HG02642 (cell line): ENCODE data around the gene AOC1.

Source experiments
- ATAC-seq: cut with Tn5 transposase; IDR thresholded peaks from one replicate; pipeline ENCODE4 v1.9.1; 2021; ENCODE audit warnings: mild to moderate bottlenecking; ENCODE audit not compliant: unreplicated experiment, poor library complexity

The AOC1 gene

DNA sequence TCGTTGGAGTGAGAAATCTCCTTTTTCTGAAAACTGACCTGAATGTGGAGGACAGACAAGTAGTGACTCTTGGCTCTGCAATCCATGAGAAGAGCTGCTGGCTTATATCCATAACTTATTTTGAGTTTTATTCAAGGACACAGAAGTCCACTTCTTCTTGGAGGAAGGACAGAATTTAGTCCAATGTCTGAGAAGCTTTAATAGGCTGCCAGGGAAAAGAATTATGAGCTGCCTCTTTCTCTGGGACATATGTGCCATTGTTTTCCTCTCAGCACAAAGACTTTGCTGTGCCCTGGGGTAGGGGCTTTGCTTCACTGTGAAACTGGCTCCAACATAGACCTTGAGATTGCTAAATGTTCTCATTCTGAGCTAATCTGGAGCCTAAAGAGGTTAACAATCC is 20.5 kb upstream of the AOC1 start:
- ATAC-seq = no peak

GRCh38 chr7:150835019-150835418 is 17.3 kb upstream of the AOC1 start:
- ATAC-seq = no peak

- no peak for ATAC-seq
These were observed 16.5 kb upstream of the AOC1 start for GRCh38 chr7:150835702-150836280.

DNA sequence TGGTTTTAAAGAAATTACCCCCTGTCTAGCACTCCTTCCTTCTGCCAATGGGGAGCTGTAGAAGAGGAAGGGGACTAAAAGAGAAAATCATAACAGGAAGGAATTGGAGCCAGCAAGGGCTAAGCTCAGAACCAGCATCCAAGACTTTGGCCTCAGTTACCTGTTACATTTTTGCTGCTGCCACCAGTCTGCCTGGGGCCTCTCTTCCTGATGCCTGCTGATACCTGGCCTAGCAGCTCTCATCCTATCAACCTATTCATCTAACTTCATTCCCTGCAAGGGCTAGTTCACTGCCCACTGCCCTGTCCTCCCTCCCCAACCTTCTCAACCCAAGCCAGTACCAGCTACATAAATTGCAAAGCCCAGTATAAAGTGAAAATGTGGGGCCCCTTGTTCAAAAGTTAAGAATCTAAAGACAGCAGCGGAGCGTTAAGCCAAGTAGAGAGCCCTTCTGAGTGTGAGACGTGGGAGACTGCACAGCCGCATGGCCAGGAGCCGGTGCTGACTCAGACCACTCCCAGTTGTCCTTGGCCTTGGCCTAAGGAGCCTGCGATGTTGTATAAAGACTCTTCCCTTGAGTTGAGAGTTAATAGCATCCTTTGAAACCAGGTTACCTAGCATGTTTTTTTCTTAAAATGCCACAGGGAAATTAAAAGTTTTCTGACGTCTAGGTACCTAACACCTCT is 13.2 kb upstream of the AOC1 start:
- no peak for ATAC-seq

GRCh38 chr7:150842018-150842417 is 10.3 kb upstream of the AOC1 start:
- no peak for ATAC-seq

GRCh38 chr7:150842716-150843115 is 9.6 kb upstream of the AOC1 start:
- no peak for ATAC-seq

DNA sequence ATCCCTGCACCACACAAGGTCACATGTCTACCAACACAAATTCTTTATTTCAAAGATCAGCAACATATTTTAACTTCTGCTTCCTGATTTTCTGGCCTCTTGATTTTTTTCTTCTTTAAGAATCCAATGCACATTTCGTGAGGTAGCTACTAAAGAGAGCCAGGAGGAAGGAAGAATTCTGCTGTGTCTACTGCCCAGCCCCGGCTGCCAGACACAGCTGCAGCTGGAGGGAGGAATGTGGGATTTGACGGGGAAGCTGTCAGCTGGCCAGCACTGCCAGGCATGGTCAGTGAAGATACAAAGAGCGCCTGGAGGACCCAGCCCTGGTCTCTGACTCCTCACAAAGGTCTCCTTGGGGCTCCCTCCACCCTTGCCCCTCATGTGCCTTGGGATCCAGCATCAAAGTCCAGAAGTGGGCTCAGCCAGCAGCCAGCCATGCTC is 6.9 kb upstream of the AOC1 start:
- no peak for ATAC-seq

DNA sequence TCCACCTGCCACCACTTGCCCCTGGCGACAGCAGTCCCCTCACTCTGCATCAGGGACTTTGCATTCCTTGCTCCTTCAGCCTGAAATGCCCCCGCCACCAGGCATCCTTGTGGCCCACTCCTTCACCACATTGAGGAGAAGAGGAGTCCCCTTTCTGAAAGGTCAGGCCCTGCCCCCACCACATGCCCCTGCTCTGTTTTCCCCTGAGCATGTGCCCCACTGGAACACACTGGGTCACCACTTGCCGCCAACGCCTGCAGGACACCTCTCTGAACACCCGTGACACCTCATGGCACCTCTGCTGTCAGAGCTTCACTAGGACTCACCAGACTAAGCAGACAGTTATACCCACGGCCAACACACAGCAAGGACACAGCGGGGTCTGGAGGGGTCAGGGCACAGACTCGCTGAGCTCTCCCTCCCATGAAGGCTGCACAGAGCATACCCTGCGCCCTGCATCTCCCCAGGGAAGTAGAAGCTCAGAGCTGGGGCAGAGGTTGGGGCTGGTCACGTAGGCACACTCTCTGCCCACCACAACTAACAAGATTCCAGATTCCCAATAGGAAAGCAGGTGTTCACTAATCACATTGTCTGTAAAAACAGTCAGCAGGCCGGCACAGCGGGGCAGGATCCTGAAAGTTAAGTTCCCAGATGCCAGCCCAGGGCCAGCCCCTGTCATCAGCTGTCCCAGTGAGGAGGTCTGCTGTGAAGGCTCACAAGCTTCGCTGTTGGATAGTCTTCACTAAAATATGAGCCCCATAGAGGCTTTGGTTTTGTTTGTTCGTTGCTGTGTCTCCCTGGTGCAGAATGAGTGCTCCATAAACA is 5.8 kb upstream of the AOC1 start:
- no peak for ATAC-seq

- ATAC-seq = no peak
These were observed 4.8 kb upstream of the AOC1 start for GRCh38 chr7:150847536-150847935.

GRCh38 chr7:150848111-150848510 is 4.2 kb upstream of the AOC1 start:
- no peak for ATAC-seq

DNA sequence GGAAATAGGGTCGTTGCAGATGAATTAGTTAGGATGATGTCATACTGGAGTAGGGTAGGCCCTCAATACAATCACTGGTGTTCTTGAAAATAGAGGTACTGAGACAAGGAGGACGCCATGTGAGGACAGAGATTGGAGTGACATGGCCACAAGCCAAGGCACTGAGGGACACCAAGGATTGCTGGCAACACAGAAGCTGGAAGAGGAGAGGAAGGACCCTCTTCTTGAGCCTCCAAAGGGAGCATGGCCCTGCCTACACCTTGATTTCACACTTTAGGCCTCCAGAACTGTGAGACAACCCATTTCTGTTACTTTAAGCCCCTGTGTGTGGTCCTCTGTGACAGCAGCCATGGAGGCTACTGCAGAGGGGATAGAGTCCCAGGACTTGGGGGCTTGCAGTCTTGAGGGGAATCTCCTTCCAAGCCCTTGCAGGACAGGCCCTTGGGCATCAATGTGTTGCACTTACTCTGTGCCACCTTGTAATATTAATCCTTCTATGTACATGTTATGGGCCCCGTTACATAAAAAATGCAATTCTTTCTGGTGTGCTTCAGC is 3.7 kb upstream of the AOC1 start:
- ATAC-seq = no peak

- ATAC-seq = no peak
These were observed 3.0 kb upstream of the AOC1 start for GRCh38 chr7:150849204-150849775.

DNA sequence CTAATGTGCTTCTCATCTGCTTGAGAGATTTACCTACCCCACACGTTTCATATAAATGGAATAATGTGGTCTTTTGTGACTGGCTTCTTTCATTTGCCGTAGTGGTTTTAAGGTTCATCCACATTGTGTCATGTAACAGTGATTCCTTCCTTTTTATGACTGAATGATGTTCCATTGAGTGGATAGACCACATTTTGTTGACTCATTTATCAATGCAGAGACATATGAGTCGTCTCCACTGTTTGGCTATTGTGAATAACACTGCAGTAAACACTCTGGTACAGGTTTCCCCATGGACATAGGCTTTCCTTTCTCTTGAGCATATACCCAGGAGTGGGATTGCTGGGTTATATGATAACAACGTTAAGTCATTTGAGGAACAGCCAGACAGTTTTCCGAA is 2.0 kb upstream of the AOC1 start:
- no peak for ATAC-seq

DNA sequence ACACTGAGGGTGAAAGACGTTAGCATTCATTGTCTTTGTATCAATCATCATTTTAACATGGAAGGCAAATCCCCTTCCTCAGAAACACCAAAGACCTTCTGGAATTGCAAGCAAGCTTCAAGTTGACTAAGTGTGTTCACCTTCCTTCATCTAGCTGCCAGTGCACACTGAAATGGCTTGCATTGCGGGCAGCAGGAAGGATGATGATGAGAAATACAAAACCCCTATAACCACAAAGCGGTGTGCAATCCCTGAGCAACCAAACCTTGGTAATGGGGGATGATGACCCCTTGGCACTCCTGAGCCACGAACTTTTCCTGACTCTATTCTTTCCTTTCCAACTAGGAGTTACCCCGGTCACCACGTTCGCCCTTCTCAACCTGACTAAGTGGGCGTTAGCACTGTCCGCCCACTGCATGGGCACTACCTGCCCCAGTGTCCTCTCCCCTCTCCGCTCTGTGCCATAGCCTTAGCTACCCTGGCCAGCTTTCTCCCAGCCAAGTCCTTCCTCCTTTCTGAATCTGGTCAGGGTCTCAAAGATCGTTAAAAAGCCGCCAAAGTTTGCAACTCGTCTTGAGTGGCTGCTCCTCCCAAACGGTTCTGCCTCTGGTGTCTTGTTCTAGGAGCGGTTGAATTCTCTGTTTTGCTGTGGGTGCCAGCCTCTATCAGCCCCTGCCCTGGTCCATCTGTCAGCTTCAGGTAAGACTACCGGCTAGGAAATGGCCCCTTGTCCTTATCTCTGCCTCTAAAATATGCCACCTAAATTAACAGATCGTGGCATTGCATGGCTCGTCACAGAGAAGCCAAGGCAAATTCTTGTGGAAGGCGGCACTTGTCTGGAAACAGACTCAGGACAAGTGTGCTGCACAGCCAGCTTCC is 586 bp upstream of the AOC1 start:
- ATAC-seq = no peak

DNA sequence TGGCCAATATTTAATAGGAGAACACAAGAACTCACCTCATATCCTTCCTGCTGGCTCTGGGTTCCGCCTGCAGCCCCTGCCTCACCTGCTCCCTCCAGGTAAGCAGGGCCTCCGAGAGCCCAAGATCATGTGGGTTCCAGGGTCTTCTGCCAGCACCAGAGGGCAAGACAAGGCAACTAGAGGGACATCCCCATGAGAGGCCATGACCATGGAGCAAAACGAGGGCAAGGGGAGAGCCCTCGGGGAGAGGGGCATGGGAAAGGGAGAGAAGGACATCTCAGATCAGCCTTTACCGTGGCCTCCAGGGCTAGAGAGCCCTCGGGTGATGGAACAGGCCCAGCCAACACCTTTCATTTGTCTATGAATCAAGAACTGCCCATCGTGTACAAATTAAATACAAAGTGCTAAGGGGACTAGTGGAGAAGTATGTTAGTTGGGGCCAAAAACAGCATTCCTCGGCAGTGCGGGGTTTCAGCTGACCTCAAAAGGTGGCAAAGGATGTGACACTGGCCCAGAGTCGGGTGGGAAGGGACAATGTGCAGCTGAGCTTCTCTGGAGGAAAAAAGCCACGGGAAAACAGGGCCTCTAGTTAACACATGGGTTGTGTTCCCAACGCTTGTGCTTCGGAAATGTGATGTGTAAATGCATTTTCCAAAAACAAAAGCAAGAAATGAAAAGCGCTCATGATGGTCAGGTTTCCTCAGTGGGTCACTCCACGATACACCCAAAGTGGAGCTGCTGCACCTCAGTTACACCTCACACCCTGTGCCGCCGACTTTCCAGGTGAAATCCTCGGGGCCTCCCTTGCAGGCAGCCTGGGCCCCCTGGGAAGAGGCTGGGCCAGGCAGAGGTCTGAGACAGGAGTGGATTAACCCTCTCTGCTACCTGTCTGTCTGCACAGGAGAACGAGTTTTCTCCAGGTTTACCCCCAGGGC is 2.0 kb downstream of the AOC1 start:
- no peak for ATAC-seq

GRCh38 chr7:150855046-150855445 is 2.7 kb downstream of the AOC1 start:
- no peak for ATAC-seq

- ATAC-seq = no peak
These were observed 3.4 kb downstream of the AOC1 start for GRCh38 chr7:150855476-150856302.
